GM21423 (cell line): ENCODE results near the gene HOXB6.

Source experiments
- ATAC-seq: cut with Tn5 transposase; IDR thresholded peaks from one replicate; pipeline ENCODE4 v1.9.1; 2021; ENCODE audit warnings: mild to moderate bottlenecking, moderate library complexity; ENCODE audit not compliant: unreplicated experiment

The HOXB6 gene

GRCh38 chr17:48624118-48624517 is 19.3 kb upstream of the HOXB6 start:
- ATAC-seq: no peak

- no peak for ATAC-seq
Observed at GRCh38 chr17:48623583-48623982, 18.8 kb upstream of the HOXB6 start.

GRCh38 chr17:48622857-48623256 is 18.1 kb upstream of the HOXB6 start:
- ATAC-seq: no peak

GRCh38 chr17:48621410-48622392 is 16.9 kb upstream of the HOXB6 start:
- ATAC-seq: no peak

- ATAC-seq: no peak
Observed at GRCh38 chr17:48620461-48621139, 15.8 kb upstream of the HOXB6 start.

GRCh38 chr17:48619826-48620449 is 15.2 kb upstream of the HOXB6 start:
- ATAC-seq: no peak

GRCh38 chr17:48618256-48618896 is 13.6 kb upstream of the HOXB6 start:
- ATAC-seq: no peak

GRCh38 chr17:48617471-48618255 is 12.9 kb upstream of the HOXB6 start:
- no peak for ATAC-seq

- no peak for ATAC-seq
Observed at GRCh38 chr17:48616717-48617470, 12.1 kb upstream of the HOXB6 start.

GRCh38 chr17:48615963-48616716 is 11.4 kb upstream of the HOXB6 start:
- no peak for ATAC-seq

- ATAC-seq: no peak
Observed at GRCh38 chr17:48615047-48615962, 10.5 kb upstream of the HOXB6 start, which contains the start of gene HOXB8. Gene HOXB8, minus strand, starts transcription at chr17:48615292. Its CDS starts 588 bp downstream, at chr17:48614704.

GRCh38 chr17:48613862-48614694 is 9.3 kb upstream of the HOXB6 start:
- no peak for ATAC-seq

- ATAC-seq: no peak
Observed at GRCh38 chr17:48612854-48613691, 8.3 kb upstream of the HOXB6 start.

GRCh38 chr17:48612456-48612853 is 7.7 kb upstream of the HOXB6 start:
- no peak for ATAC-seq

- ATAC-seq: no peak
Observed at GRCh38 chr17:48611681-48612455, 7.1 kb upstream of the HOXB6 start.
